ENCODE measurements around the gene F8A1.

DNA sequence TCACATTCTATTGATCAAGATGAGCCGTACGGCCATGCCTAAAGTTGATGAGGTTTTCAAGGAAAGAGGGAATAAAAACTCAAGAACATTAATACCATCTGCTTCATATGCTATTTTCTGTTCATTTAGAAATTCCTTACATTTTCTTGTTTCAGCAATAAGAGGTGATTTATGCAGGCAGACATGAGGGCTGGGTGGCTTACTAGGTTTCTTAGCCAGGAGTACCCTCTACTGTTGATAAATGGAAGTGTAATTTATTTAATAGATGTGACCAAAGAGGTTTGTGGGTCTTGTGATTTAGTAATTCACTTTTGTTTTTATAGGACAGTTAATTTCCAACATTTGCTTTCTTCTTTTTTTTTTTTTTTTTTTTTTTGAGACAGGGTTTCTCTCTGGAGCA, 45.3 kb upstream of the F8A1 start:
- TF ChIP-seq GABPA (IDR thresholded peaks at IDR 0.05; ENCODE audit: low read depth): no peak
- TF ChIP-seq, protein P1, sequence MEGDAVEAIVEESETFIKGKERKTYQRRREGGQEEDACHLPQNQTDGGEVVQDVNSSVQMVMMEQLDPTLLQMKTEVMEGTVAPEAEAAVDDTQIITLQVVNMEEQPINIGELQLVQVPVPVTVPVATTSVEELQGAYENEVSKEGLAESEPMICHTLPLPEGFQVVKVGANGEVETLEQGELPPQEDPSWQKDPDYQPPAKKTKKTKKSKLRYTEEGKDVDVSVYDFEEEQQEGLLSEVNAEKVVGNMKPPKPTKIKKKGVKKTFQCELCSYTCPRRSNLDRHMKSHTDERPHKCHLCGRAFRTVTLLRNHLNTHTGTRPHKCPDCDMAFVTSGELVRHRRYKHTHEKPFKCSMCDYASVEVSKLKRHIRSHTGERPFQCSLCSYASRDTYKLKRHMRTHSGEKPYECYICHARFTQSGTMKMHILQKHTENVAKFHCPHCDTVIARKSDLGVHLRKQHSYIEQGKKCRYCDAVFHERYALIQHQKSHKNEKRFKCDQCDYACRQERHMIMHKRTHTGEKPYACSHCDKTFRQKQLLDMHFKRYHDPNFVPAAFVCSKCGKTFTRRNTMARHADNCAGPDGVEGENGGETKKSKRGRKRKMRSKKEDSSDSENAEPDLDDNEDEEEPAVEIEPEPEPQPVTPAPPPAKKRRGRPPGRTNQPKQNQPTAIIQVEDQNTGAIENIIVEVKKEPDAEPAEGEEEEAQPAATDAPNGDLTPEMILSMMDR (IDR thresholded peaks at IDR 0.05; ENCODE audit: insufficient read depth, low read length): no peak
- TF ChIP-seq, protein P2, sequence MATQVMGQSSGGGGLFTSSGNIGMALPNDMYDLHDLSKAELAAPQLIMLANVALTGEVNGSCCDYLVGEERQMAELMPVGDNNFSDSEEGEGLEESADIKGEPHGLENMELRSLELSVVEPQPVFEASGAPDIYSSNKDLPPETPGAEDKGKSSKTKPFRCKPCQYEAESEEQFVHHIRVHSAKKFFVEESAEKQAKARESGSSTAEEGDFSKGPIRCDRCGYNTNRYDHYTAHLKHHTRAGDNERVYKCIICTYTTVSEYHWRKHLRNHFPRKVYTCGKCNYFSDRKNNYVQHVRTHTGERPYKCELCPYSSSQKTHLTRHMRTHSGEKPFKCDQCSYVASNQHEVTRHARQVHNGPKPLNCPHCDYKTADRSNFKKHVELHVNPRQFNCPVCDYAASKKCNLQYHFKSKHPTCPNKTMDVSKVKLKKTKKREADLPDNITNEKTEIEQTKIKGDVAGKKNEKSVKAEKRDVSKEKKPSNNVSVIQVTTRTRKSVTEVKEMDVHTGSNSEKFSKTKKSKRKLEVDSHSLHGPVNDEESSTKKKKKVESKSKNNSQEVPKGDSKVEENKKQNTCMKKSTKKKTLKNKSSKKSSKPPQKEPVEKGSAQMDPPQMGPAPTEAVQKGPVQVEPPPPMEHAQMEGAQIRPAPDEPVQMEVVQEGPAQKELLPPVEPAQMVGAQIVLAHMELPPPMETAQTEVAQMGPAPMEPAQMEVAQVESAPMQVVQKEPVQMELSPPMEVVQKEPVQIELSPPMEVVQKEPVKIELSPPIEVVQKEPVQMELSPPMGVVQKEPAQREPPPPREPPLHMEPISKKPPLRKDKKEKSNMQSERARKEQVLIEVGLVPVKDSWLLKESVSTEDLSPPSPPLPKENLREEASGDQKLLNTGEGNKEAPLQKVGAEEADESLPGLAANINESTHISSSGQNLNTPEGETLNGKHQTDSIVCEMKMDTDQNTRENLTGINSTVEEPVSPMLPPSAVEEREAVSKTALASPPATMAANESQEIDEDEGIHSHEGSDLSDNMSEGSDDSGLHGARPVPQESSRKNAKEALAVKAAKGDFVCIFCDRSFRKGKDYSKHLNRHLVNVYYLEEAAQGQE (IDR thresholded peaks at IDR 0.05; ENCODE audit: insufficient replicate concordance, low read depth): no peak
- TF ChIP-seq POLR2AphosphoS5 (IDR thresholded peaks at IDR 0.05; ENCODE audit: low read depth): no peak
- no peak for TF ChIP-seq SPI1 (IDR thresholded peaks at IDR 0.05; ENCODE audit: borderline replicate concordance, low read depth)

Data from HL-60 (cell line).